Measurements from ENCODE around the gene KRT80. TPM values are rescaled to one million over a fixed set of nuclear protein-coding genes. Genes with fewer than 3 reads are reported as not detected.

Gene KRT80
- total and polyA plus RNA-seq, 2 donors (not counting 3 experiments of a cell fraction or from before 2014, with no cell fraction given), result 13.6 to 23.7 TPM

DNA sequence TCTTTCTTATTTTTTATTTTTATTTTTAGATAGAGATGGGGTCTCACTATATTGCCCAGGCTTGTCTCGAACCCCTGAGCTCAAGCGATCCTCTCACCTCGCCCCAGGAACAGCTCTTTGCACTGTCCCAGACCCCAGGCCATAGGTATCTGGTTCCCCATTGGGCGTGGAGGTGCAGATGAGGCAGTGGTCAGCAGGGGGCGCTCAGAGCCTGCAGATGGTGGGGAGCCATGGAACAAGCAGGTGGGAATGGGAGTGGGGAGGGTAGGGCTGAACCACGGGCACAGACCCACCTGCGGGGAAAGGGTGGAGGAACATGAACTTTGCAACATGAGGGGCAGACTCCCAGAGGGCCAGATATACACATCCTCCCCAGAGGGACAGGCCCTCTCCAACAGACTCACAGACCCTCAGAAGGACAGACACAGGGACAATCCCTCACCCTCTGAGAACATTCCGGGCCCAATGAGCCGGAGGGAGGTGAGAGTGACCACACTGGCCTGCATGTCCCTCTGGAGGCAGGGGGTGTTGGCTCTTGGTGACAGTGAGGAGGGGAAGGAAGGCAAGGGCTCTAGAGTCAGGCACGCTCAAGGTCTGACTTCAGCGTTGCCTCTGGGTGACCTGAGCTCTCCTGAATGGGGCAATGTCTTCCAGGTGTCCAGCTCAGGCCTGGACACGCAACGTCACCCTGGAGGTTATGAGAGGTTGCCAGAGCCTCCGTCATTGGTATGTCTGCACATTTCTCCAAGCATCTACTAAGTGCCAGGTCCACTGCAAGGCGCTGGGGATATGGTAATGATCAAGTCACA is 34.9 kb downstream of the KRT80 start:
- Histone ChIP-seq H4K20me1 (replicated peaks; ENCODE audit: control insufficient read depth, extremely low read depth, insufficient read depth, low read length) (no peaks in the 10 kb centered on the region), H3K9me1 (replicated peaks; ENCODE audit: control insufficient read depth, extremely low read depth, insufficient read depth, low read length) (no peaks in the 10 kb centered on the region), H3K79me2 (ENCODE audit: control insufficient read depth, insufficient read depth, low read length) (no peaks in the 10 kb centered on the region), H3K27ac (ENCODE audit: insufficient read depth, low read depth, low read length) (no peak overlapping the region), H3K4me1 (ENCODE audit: control insufficient read depth, extremely low read depth, insufficient read depth, low read length) (peaks cover 2% of the 10 kb centered on the region), H3K4me2 (ENCODE audit: insufficient read depth, low read length) (no peak overlapping the region), H3K9ac (replicated peaks; ENCODE audit: extremely low read depth, insufficient read depth, low read length) (no peak overlapping the region), H2AFZ (ENCODE audit: low read depth, low read length) (no peak overlapping the region), H3K4me3 (replicated peaks in 1 of 3; ENCODE audit: insufficient read depth in 1 of 3, low read depth in 1 of 3, low read length in 3 of 3) (no peak overlapping the region), H3K36me3 (ENCODE audit: control insufficient read depth in 2 of 2, extremely low read depth in 1 of 2, insufficient read depth in 2 of 2, low read length in 2 of 2) (no peaks in the 10 kb centered on the region), H3K27me3 (ENCODE audit: control insufficient read depth in 2 of 2, insufficient read depth in 2 of 2, low read length in 2 of 2) (no peaks in the 10 kb centered on the region), H3K9me3 (replicated peaks; ENCODE audit: control insufficient read depth, insufficient read depth, low read length) (no peaks in the 10 kb centered on the region)
- dilution Hi-C loops (cut with MboI; ENCODE audit: extremely low pct_ligation_motif_present, low sequenced_read_pairs), result no loop called here
- DNase-seq (ENCODE audit: low read depth, low spot score) (peak; percentile 58), FAIRE-seq (peak; percentile 89)
- intact Hi-C loops (cut with micrococcal nuclease), result loop anchor here (1.0 to 10.0 kb wide), 5 partner anchors 56 to 828 kb away; no protein-coding TSS in a partner anchor
- no TSS peak for BruUV-seq (replicated peaks)
- TF ChIP-seq, protein P1, sequence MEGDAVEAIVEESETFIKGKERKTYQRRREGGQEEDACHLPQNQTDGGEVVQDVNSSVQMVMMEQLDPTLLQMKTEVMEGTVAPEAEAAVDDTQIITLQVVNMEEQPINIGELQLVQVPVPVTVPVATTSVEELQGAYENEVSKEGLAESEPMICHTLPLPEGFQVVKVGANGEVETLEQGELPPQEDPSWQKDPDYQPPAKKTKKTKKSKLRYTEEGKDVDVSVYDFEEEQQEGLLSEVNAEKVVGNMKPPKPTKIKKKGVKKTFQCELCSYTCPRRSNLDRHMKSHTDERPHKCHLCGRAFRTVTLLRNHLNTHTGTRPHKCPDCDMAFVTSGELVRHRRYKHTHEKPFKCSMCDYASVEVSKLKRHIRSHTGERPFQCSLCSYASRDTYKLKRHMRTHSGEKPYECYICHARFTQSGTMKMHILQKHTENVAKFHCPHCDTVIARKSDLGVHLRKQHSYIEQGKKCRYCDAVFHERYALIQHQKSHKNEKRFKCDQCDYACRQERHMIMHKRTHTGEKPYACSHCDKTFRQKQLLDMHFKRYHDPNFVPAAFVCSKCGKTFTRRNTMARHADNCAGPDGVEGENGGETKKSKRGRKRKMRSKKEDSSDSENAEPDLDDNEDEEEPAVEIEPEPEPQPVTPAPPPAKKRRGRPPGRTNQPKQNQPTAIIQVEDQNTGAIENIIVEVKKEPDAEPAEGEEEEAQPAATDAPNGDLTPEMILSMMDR (IDR thresholded peaks at IDR 0.05; ENCODE audit: extremely low read depth in 1 of 2, insufficient read depth in 1 of 2, low read depth in 1 of 2, low read length in 2 of 2), result peak; percentile 93 to 94
- TF ChIP-seq EZH2 (IDR thresholded peaks at IDR 0.05; ENCODE audit: borderline replicate concordance, low read depth, low read length, severe bottlenecking), result no peak
- POLR2A ChIA-PET, result no interaction called here
- CTCF ChIA-PET, result interaction anchor here (0.5 to 3.5 kb wide), 39 partner anchors 9 to 836 kb away, joined by 3 to 87 read pairs (median 4); no protein-coding TSS in a partner anchor

DNA sequence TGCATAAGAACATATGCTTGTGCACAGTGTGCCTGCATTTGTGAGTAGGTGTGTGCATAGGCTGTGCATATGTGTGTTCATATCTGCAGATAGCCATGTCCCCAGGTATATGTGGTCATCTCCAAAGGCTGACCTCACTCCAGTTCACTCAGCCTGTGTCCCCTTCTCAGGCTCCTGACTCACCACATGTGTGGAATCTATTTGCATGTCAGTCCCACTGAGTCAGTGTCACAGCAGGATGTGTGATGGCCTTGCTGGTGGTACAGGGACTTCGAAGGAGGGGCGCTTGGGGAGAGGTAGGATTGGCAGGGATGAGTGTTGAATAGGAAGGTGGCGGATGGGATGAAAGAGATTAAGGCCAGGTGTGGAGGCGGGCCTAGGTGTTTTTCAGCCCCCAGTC is 35.5 kb downstream of the KRT80 start:
- Histone ChIP-seq H3K27me3 (ENCODE audit: control insufficient read depth in 2 of 2, insufficient read depth in 2 of 2, low read length in 2 of 2) (no peaks in the 10 kb centered on the region), H3K79me2 (ENCODE audit: control insufficient read depth, insufficient read depth, low read length) (no peaks in the 10 kb centered on the region), H3K9me1 (replicated peaks; ENCODE audit: control insufficient read depth, extremely low read depth, insufficient read depth, low read length) (no peaks in the 10 kb centered on the region), H3K27ac (ENCODE audit: insufficient read depth, low read depth, low read length) (no peak overlapping the region), H2AFZ (ENCODE audit: low read depth, low read length) (no peak overlapping the region), H3K9ac (replicated peaks; ENCODE audit: extremely low read depth, insufficient read depth, low read length) (no peak overlapping the region), H4K20me1 (replicated peaks; ENCODE audit: control insufficient read depth, extremely low read depth, insufficient read depth, low read length) (no peaks in the 10 kb centered on the region), H3K4me2 (ENCODE audit: insufficient read depth, low read length) (no peak overlapping the region), H3K9me3 (replicated peaks; ENCODE audit: control insufficient read depth, insufficient read depth, low read length) (no peaks in the 10 kb centered on the region), H3K36me3 (ENCODE audit: control insufficient read depth in 2 of 2, extremely low read depth in 1 of 2, insufficient read depth in 2 of 2, low read length in 2 of 2) (no peaks in the 10 kb centered on the region), H3K4me1 (ENCODE audit: control insufficient read depth, extremely low read depth, insufficient read depth, low read length) (peaks cover 2% of the 10 kb centered on the region), H3K4me3 (replicated peaks in 1 of 3; ENCODE audit: insufficient read depth in 1 of 3, low read depth in 1 of 3, low read length in 3 of 3) (no peak overlapping the region)
- ChIA-PET CTCF (interaction anchor here (0.5 to 3.5 kb wide), 38 partner anchors 9 to 837 kb away, joined by 3 to 87 read pairs (median 4); no protein-coding TSS in a partner anchor), POLR2A (no interaction called here)
- dilution Hi-C loops (cut with MboI; ENCODE audit: extremely low pct_ligation_motif_present, low sequenced_read_pairs), result no loop called here
- BruUV-seq (replicated peaks), result no TSS peak
- TF ChIP-seq, protein P2, sequence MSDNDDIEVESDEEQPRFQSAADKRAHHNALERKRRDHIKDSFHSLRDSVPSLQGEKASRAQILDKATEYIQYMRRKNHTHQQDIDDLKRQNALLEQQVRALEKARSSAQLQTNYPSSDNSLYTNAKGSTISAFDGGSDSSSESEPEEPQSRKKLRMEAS (IDR thresholded peaks at IDR 0.05; ENCODE audit: insufficient read depth, insufficient read length), result no peak
- no peak for TF ChIP-seq FOS (IDR thresholded peaks at IDR 0.05; ENCODE audit: borderline replicate concordance, insufficient read depth, low read length)
- no peak for TF ChIP-seq POLR2A (IDR thresholded peaks at IDR 0.05; ENCODE audit: low read depth, low read length)
- TF ChIP-seq MYC (IDR thresholded peaks at IDR 0.05; ENCODE audit: low read depth, low read length), result no peak
- TF ChIP-seq POLR2AphosphoS5 (IDR thresholded peaks at IDR 0.05; ENCODE audit: insufficient read depth, low read depth, low read length), result no peak
- TF ChIP-seq GATA2 (IDR thresholded peaks at IDR 0.05; ENCODE audit: insufficient read depth, insufficient read length, low read depth, low read length), result no peak
- no peak for TF ChIP-seq EZH2 (IDR thresholded peaks at IDR 0.05; ENCODE audit: borderline replicate concordance, low read depth, low read length, severe bottlenecking)
- TF ChIP-seq, protein P1 (IDR thresholded peaks at IDR 0.05; ENCODE audit: extremely low read depth in 1 of 2, insufficient read depth in 1 of 2, low read depth in 1 of 2, low read length in 2 of 2), result no peak
- TF ChIP-seq JUN (IDR thresholded peaks at IDR 0.05; ENCODE audit: borderline replicate concordance, insufficient read depth, insufficient read length, low read depth), result no peak
- intact Hi-C loops (cut with micrococcal nuclease), result loop anchor here (1.0 to 10.0 kb wide), 5 partner anchors 57 to 828 kb away; no protein-coding TSS in a partner anchor
- FAIRE-seq (no peak), DNase-seq (ENCODE audit: low read depth, low spot score) (no peak)

Measured in endothelial cell of umbilical vein (primary cell).